Karpas-422 (cell line): Measurements from ENCODE around the gene NME9. TPM values are rescaled to one million over a fixed set of nuclear protein-coding genes. Genes with fewer than 3 reads are reported as not detected.

Source experiments
- DNase-seq: peaks from one replicate; pipeline ENCODE4 v3.0.0-alpha.2; 2015
- H2AFZ ChIP-seq: fragments of 200-600 bp; sonication (generic); 2 replicates; pipeline ENCODE4 v1.6.1; 2014; ENCODE audit warnings: antibody characterized with exemption, low read length, mixed read lengths
- H3K27ac ChIP-seq: fragments of 200-600 bp; sonication (generic); 2 replicates; pipeline ENCODE4 v1.5.1; 2014; ENCODE audit warnings: mild to moderate bottlenecking, low read length, moderate library complexity
- H3K27me3 ChIP-seq: fragments of 200-600 bp; sonication (generic); 2 replicates; pipeline ENCODE4 v1.6.1; 2014; ENCODE audit warnings: low read length, mixed read lengths
- H3K36me3 ChIP-seq: fragments of 200-600 bp; sonication (generic); 2 replicates; pipeline ENCODE4 v1.6.1; 2014; ENCODE audit warnings: low read length, mixed read lengths; ENCODE audit not compliant: insufficient read depth
- H3K4me1 ChIP-seq: fragments of 200-600 bp; sonication (generic); 2 replicates; pipeline ENCODE4 v1.6.1; 2014; ENCODE audit warnings: mild to moderate bottlenecking, low read length, mixed read lengths
- H3K4me2 ChIP-seq: fragments of 200-600 bp; sonication (generic); 2 replicates; pipeline ENCODE4 v1.6.1; 2014; ENCODE audit warnings: low read length, low read depth, mild to moderate bottlenecking; ENCODE audit not compliant: poor library complexity, severe bottlenecking
- H3K4me3 ChIP-seq: fragments of 200-600 bp; sonication (generic); 2 replicates; pipeline ENCODE4 v1.5.1; 2014; ENCODE audit warnings: mild to moderate bottlenecking, antibody characterized with exemption, low read length, mixed read lengths
- H3K79me2 ChIP-seq: fragments of 200-600 bp; sonication (generic); 2 replicates; pipeline ENCODE4 v1.6.1; 2014; ENCODE audit warnings: mild to moderate bottlenecking, low read length, mixed read lengths
- H3K9ac ChIP-seq: fragments of 200-600 bp; sonication (generic); 2 replicates; pipeline ENCODE4 v1.6.0; 2014; ENCODE audit warnings: low read length
- H3K9me2 ChIP-seq: fragments of 200-600 bp; sonication (generic), shearing (Covaris generic); replicated peaks from 2 replicates; pipeline ENCODE4 v1.6.0; 2014; ENCODE audit warnings: mild to moderate bottlenecking, low read length, moderate library complexity; ENCODE audit not compliant: insufficient read depth
- H3K9me3 ChIP-seq: fragments of 300-700, 200-600 bp; sonication (generic); 2 replicates; pipeline ENCODE4 v1.6.1; 2014; ENCODE audit warnings: low read length, mixed read lengths
- H4K20me1 ChIP-seq: fragments of 200-600 bp; sonication (generic); 2 replicates; pipeline ENCODE4 v1.6.1; 2014; ENCODE audit warnings: mild to moderate bottlenecking, antibody characterized with exemption, low read length, low read depth; ENCODE audit not compliant: insufficient read depth
- total RNA-seq: library from RNA; depleted of rRNA; stranded (reverse); fragments of >200 nt; shearing (Covaris generic); gene quantifications from 2 replicates; pipeline ENCODE4 v1.2.3, GENCODE V29; 2014; ENCODE audit warnings: low replicate concordance

Gene NME9
- total RNA-seq, 1 experiment from 2014 or later: not detected

DNA sequence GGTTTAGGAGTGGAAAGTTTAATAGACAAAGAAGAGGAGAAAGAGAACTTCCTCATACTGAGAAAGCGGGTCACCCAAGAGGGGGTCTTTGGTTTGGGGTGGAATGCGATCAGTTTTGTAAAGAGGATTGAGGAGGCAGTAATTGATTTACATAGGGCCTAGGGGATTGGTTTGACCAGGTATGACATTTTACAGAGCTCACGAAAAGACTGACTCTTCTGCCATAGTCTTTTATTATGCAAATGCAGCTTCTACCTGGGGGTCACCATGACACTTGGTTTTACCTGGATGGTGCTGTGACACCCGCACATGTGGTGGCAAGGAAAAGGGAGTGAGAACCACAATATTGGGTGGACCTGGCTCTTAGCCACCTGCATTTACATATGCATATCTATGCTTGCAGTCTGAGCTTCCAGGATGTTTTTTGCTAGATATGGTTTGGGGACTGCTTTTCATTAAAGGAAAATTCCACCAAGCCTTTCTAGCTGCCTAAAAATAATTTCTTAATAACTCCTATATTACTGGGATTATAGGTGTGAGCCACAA is 6.9 kb upstream of the NME9 start:
- H3K4me1 ChIP-seq: peaks cover 8% of the 10 kb centered on the region
- H3K79me2 ChIP-seq: no peaks in the 10 kb centered on the region
- no peaks in the 10 kb centered on the region for H4K20me1 ChIP-seq
- no peaks in the 10 kb centered on the region for H3K9me3 ChIP-seq
- H3K9ac ChIP-seq: no peak overlapping the region
- H2AFZ ChIP-seq: no peak overlapping the region
- no peak overlapping the region for H3K27ac ChIP-seq
- no peaks in the 10 kb centered on the region for H3K9me2 ChIP-seq
- no peak overlapping the region for H3K4me2 ChIP-seq
- no peaks in the 10 kb centered on the region for H3K36me3 ChIP-seq
- H3K4me3 ChIP-seq: no peak overlapping the region
- H3K27me3 ChIP-seq: no peaks in the 10 kb centered on the region
- DNase-seq: no peak

DNA sequence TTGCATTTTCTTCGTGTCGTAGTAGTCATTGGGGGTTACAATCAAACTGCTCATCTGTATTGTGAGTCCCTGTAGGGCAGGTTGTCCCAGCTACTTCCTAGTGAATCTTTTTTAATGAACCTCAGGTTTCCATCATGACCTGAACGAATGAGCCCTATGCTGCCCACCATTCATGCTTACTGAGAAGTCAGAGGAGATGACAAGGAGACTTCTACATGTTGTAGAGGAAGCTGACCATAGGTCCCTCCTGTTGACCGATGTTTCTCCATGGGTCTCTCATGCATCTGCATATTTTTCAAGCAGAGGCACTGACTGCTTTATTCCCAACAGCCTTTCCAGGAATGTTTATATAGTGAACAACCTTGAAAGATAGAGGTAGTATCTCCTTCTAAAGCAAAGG is 5.0 kb upstream of the NME9 start:
- no peak overlapping the region for H3K4me3 ChIP-seq
- DNase-seq: no peak
- no peaks in the 10 kb centered on the region for H3K79me2 ChIP-seq
- H3K9me3 ChIP-seq: no peaks in the 10 kb centered on the region
- no peaks in the 10 kb centered on the region for H3K27me3 ChIP-seq
- no peaks in the 10 kb centered on the region for H3K36me3 ChIP-seq
- H3K27ac ChIP-seq: no peak overlapping the region
- no peak overlapping the region for H3K4me2 ChIP-seq
- no peak overlapping the region for H2AFZ ChIP-seq
- H3K9me2 ChIP-seq: no peaks in the 10 kb centered on the region
- H3K9ac ChIP-seq: no peak overlapping the region
- H4K20me1 ChIP-seq: no peaks in the 10 kb centered on the region
- peaks cover 12% of the 10 kb centered on the region for H3K4me1 ChIP-seq

DNA sequence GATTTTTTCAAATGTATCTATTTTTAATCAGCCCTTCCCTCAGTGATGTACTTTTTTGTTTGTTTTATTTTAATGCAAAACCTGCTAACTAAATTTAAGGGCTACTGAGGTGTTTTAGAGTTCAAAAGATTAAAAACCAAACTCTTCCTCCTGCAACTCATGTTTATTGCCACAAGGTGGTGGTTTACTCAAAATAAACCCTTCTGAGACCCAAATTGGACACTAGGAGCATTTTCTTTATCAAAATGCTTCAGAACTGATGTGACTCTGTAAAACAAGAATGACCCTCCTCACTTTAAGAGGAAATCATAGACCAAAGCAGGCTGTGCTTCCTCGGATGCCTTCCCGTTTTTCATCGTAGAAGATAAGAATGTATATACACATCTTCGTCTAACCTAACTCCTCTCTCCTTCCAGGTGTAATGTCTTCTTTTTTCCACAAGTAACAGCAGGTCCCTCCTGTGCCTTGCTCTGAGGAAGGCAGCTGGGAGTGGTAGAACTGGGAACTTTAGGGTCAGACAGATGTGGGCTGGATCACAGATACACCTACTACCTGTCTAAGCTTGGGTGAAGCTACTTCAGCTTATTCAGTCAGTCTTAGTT is 2.9 kb upstream of the NME9 start:
- no peaks in the 10 kb centered on the region for H3K9me2 ChIP-seq
- H3K79me2 ChIP-seq: no peaks in the 10 kb centered on the region
- no peak overlapping the region for H3K4me3 ChIP-seq
- H2AFZ ChIP-seq: no peak overlapping the region
- H3K36me3 ChIP-seq: no peaks in the 10 kb centered on the region
- no peaks in the 10 kb centered on the region for H3K27me3 ChIP-seq
- peak; percentile 60 for DNase-seq
- H3K9me3 ChIP-seq: no peaks in the 10 kb centered on the region
- H3K4me2 ChIP-seq: no peak overlapping the region
- no peak overlapping the region for H3K27ac ChIP-seq
- H4K20me1 ChIP-seq: no peaks in the 10 kb centered on the region
- no peak overlapping the region for H3K9ac ChIP-seq
- peaks cover 25% of the 10 kb centered on the region for H3K4me1 ChIP-seq

DNA sequence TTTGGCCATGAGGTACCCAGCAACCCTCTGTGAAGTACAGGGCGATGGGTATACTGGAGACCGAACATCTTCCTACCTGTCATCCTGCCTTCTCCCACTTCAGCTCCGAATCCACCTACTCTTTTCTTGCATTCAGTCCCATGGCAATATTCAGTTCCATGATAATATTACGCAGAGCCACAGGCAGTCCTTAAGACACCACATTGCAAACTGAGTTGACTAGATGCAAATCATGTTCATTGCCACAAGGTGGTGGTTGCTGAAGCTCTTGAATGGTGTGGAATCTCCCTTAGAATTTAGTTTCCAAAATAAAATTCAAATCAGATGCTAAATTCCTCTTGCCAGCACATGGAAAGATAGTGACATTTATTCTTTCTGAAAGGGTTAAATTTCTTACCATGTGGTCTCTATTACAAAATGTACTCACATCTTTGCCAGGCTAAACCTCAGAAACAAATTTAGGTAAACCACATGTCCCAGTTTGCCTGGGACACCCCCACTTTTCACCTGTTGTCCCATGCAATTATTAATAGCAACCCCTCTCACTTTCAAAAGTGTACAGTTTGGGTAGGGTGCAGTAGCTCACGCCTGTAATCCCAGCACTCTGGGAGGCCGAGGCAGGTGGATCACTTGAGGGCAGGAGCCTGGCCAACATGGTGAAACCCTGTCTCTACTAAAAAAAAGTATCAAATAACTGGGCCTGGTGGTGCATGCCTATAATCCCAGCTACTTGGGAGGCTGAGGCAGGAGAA is 1.7 kb upstream of the NME9 start:
- Histone ChIP-seq H3K4me3 (no peak overlapping the region), H3K27ac (no peak overlapping the region), H3K9me2 (no peaks in the 10 kb centered on the region), H3K36me3 (no peaks in the 10 kb centered on the region), H3K4me1 (peaks cover 25% of the 10 kb centered on the region), H3K27me3 (no peaks in the 10 kb centered on the region), H3K79me2 (no peaks in the 10 kb centered on the region), H3K4me2 (no peak overlapping the region), H3K9me3 (no peaks in the 10 kb centered on the region), H4K20me1 (no peaks in the 10 kb centered on the region), H2AFZ (no peak overlapping the region), H3K9ac (no peak overlapping the region)
- DNase-seq: no peak

DNA sequence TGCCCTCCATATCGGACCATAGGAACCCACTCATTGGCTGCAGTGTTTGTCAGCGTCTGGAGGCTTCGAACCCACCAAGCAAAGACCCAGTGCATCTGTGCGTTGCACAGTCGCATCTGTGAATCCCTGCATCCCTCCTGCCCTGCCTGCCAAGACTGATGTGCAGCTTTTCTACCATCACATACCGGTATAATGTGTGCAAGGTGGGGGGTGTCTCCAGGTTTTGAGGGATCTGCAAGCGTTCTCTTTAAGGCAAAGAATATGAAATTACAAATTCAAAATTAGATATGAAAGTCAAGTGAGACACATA is 288 bp upstream of the NME9 start:
- Histone ChIP-seq H3K9me3 (no peaks in the 10 kb centered on the region), H3K9me2 (no peaks in the 10 kb centered on the region), H3K27ac (no peak overlapping the region), H2AFZ (no peak overlapping the region; the same call in 1 of the 2 replicates), H3K4me2 (peak overlapping the region; percentile 83), H3K79me2 (no peaks in the 10 kb centered on the region), H4K20me1 (no peaks in the 10 kb centered on the region), H3K9ac (no peak overlapping the region), H3K36me3 (no peaks in the 10 kb centered on the region), H3K4me1 (peaks cover 20% of the 10 kb centered on the region), H3K27me3 (no peaks in the 10 kb centered on the region), H3K4me3 (peak overlapping the region; percentile 70)
- no peak for DNase-seq

DNA sequence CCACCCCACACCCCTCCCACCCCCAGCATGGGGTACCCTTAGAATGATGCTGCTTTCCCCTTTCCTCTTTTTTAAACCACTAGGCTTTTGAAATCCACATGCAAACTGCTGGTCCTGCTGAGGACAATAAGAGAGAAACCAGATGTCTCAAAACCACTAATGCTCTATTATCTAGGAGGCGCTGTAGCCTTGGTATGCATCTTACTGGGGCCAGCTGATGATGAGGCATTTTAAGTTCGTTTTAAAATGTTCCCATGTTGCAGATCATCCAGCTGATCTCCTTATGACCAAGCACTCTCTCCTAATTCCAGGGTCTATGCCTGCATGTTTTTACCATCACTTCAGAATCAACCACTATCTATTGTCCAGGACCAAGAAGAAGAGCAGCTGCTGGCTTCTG is 1.3 kb downstream of the NME9 start:
- Histone ChIP-seq H3K4me2 (peak overlapping the region; percentile 83), H3K27me3 (no peaks in the 10 kb centered on the region), H3K79me2 (no peaks in the 10 kb centered on the region), H4K20me1 (no peaks in the 10 kb centered on the region), H3K36me3 (no peaks in the 10 kb centered on the region), H3K9me2 (no peaks in the 10 kb centered on the region), H2AFZ (no peak overlapping the region), H3K4me1 (peaks cover 17% of the 10 kb centered on the region), H3K9ac (no peak overlapping the region), H3K27ac (no peak overlapping the region), H3K9me3 (no peaks in the 10 kb centered on the region), H3K4me3 (peak overlapping the region; percentile 70)
- peak; percentile 50 for DNase-seq

DNA sequence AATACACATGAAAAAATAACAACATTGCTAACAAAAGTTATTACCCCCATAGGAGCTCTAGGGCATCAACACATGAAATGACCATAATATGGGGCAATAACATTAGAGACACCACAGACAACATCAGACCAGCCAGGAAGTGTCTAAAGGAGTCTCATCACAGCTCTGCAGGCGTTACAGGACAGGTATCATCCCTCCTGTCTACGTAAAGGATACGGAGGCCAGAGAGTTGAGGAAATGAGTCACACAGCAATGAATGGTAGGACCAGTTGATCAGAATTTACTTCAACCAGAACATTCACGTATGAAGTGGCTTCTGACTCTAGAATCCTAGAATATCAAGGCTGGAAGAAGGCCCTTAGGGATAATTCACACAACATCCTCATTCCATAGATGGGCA is 1.8 kb downstream of the NME9 start:
- H3K36me3 ChIP-seq: no peaks in the 10 kb centered on the region
- H3K9me3 ChIP-seq: no peaks in the 10 kb centered on the region
- H3K4me3 ChIP-seq: no peak overlapping the region
- H4K20me1 ChIP-seq: no peaks in the 10 kb centered on the region
- no peaks in the 10 kb centered on the region for H3K9me2 ChIP-seq
- peaks cover 17% of the 10 kb centered on the region for H3K4me1 ChIP-seq
- H3K27me3 ChIP-seq: no peaks in the 10 kb centered on the region
- H3K9ac ChIP-seq: no peak overlapping the region
- H2AFZ ChIP-seq: no peak overlapping the region
- no peak overlapping the region for H3K27ac ChIP-seq
- no peak overlapping the region for H3K4me2 ChIP-seq
- no peaks in the 10 kb centered on the region for H3K79me2 ChIP-seq
- no peak for DNase-seq

DNA sequence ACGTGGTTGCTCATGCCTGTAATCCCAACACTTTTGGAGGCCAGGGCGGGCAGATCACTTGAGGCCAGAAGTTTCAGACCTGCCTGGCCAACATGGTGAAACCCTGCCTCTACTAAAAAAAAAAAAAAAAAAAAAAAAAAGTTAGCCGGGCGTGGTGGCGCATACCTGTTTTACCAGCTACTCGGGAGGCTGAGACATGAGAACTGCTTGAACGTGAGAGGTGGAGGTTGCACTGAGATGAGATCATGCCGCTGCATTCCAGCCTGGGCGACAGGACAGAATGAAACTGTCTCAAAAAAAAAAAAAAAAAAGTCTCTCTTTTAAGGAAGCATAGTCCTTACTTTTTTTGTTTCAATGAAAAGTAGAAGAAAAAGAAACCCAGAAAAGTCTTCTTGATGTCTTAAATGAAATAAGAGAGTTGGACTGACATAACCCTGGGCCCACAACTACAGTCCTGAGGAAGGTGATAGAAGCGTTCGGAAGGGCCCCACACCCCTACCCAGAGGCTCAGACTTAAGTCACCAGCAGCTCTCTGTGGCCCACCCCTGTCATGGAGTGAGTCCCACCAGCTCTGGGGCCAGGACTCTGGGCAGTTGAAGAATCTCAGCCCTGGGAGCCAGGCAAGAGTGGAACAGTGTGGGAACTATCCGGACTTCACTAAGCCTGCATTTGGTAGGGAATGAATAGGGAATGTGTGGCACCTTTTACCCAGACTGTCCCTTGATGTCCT is 2.6 kb downstream of the NME9 start:
- Histone ChIP-seq H2AFZ (no peak overlapping the region), H3K4me1 (peaks cover 17% of the 10 kb centered on the region), H3K9me2 (no peaks in the 10 kb centered on the region), H3K36me3 (no peaks in the 10 kb centered on the region), H3K79me2 (no peaks in the 10 kb centered on the region), H3K4me2 (no peak overlapping the region), H3K9ac (no peak overlapping the region), H3K9me3 (no peaks in the 10 kb centered on the region), H3K27me3 (no peaks in the 10 kb centered on the region), H3K27ac (no peak overlapping the region), H3K4me3 (no peak overlapping the region), H4K20me1 (no peaks in the 10 kb centered on the region)
- DNase-seq: no peak
